KMS-11 (cell line): ENCODE measurements around the gene MOB3C.

Source experiments
- H2AFZ ChIP-seq: fragments of 200-600 bp; sonication (generic); 2 replicates; pipeline ENCODE4 v1.6.1; 2016; ENCODE audit warnings: antibody characterized with exemption, mixed run types, low read depth
- H3K27ac ChIP-seq: fragments of 200-600 bp; sonication (generic); 2 replicates; pipeline ENCODE4 v1.6.1; 2016; ENCODE audit warnings: mild to moderate bottlenecking, mixed run types
- H3K27me3 ChIP-seq: fragments of 200-600 bp; sonication (generic); 2 replicates; pipeline ENCODE4 v1.6.1; 2017; ENCODE audit warnings: mild to moderate bottlenecking, low read depth, mixed run types, moderate library complexity; ENCODE audit not compliant: insufficient read depth
- H3K36me3 ChIP-seq: fragments of 200-600 bp; sonication (generic); 2 replicates; pipeline ENCODE4 v1.6.1; 2017; ENCODE audit warnings: mild to moderate bottlenecking, mixed run types; ENCODE audit not compliant: insufficient read depth
- H3K4me1 ChIP-seq: fragments of 200-600 bp; sonication (generic); 2 replicates; pipeline ENCODE4 v1.6.1; 2016; ENCODE audit warnings: mild to moderate bottlenecking, low read depth, mixed run types; ENCODE audit not compliant: poor library complexity, severe bottlenecking
- H3K4me2 ChIP-seq: fragments of 200-600 bp; sonication (generic); 2 replicates; pipeline ENCODE4 v1.7.0; 2016; ENCODE audit warnings: mild to moderate bottlenecking, mixed run types
- H3K4me3 ChIP-seq: fragments of 200-600 bp; sonication (generic); IDR thresholded peaks from 2 replicates; pipeline ENCODE4 v1.6.1; 2017; ENCODE audit warnings: low read depth, low read length, mixed read lengths; ENCODE audit not compliant: insufficient read depth
- H3K79me2 ChIP-seq: fragments of 200-600 bp; sonication (generic); 2 replicates; pipeline ENCODE4 v1.6.1; 2016; ENCODE audit warnings: low read depth, mixed run types; ENCODE audit not compliant: insufficient read depth
- H3K9ac ChIP-seq: fragments of 200-600 bp; sonication (generic); 2 replicates; pipeline ENCODE4 v1.6.1; 2016; ENCODE audit warnings: mild to moderate bottlenecking, mixed run types
- H4K20me1 ChIP-seq: fragments of 200-600 bp; sonication (generic); 2 replicates; pipeline ENCODE4 v1.6.1; 2016; ENCODE audit warnings: mild to moderate bottlenecking, mixed run types; ENCODE audit not compliant: insufficient read depth
- CTCF ChIP-seq: fragments of 200-600 bp; sonication (generic); conservative IDR thresholded peaks from 2 replicates; pipeline ENCODE4 v1.6.1; 2017; ENCODE audit warnings: low read depth, mild to moderate bottlenecking, antibody characterized with exemption, low read length, moderate library complexity, mixed read lengths

Gene MOB3C

GRCh38 chr1:46614604-46614984, 2.0 kb downstream of the MOB3C start:
- no peaks in the 10 kb centered on the region for H4K20me1 ChIP-seq
- no peak overlapping the region for H3K4me3 ChIP-seq
- no peak overlapping the region for H3K9ac ChIP-seq
- no peaks in the 10 kb centered on the region for H3K36me3 ChIP-seq
- no peak for TF ChIP-seq CTCF
- peaks cover 13% of the 10 kb centered on the region for H3K4me1 ChIP-seq
- no peak overlapping the region for H3K27ac ChIP-seq
- no peak overlapping the region for H3K4me2 ChIP-seq
- H2AFZ ChIP-seq: no peak overlapping the region
- H3K27me3 ChIP-seq: no peaks in the 10 kb centered on the region
- H3K79me2 ChIP-seq: 0 out of 2 replicates have a peak, but pooled peaks cover 5% of the 10 kb centered on the region

GRCh38 chr1:46613661-46614603, 2.7 kb downstream of the MOB3C start:
- Histone ChIP-seq H3K4me1 (peaks cover 13% of the 10 kb centered on the region), H2AFZ (no peak overlapping the region), H3K4me3 (no peak overlapping the region), H3K36me3 (no peaks in the 10 kb centered on the region), H3K79me2 (0 out of 2 replicates have a peak, but pooled peaks cover 5% of the 10 kb centered on the region), H3K27me3 (no peaks in the 10 kb centered on the region), H3K4me2 (no peak overlapping the region), H3K27ac (no peak overlapping the region), H4K20me1 (no peaks in the 10 kb centered on the region), H3K9ac (no peak overlapping the region)
- no peak for TF ChIP-seq CTCF

GRCh38 chr1:46612937-46613660, 3.5 kb downstream of the MOB3C start:
- no peak overlapping the region for H3K4me3 ChIP-seq
- H2AFZ ChIP-seq: no peak overlapping the region
- H3K9ac ChIP-seq: no peak overlapping the region

More at GRCh38 chr1:46612937-46613660, 3.5 kb downstream of the MOB3C start:
- no peak overlapping the region for H3K4me2 ChIP-seq
- 0 out of 2 replicates have a peak, but pooled peaks cover 5% of the 10 kb centered on the region for H3K79me2 ChIP-seq
- no peaks in the 10 kb centered on the region for H3K36me3 ChIP-seq
- no peaks in the 10 kb centered on the region for H3K27me3 ChIP-seq
- TF ChIP-seq CTCF: no peak
- peaks cover 13% of the 10 kb centered on the region for H3K4me1 ChIP-seq
- H3K27ac ChIP-seq: no peak overlapping the region
- no peaks in the 10 kb centered on the region for H4K20me1 ChIP-seq
